Endothelial cell of umbilical vein (primary cell): ENCODE results near the gene TAMM41. TPM values are rescaled to one million over a fixed set of nuclear protein-coding genes. Genes with fewer than 3 reads are reported as not detected.

ENCODE experiments used
- BruUV-seq: library from RNA; stranded (reverse); fragments of 400-500 nt; replicated peaks from 2 replicates; lab custom pipeline; 2021; lab: Mats Ljungman, UMichigan
- CTCF ChIA-PET: fragments of 300-600, 350-600 bp; sonication (Branson Sonifier 250); formaldehyde crosslinking; loops from one replicate; lab custom pipeline; 2021; ENCODE audit warnings: antibody characterized with exemption, inconsistent platforms; lab: Charles Lee
- POLR2A ChIA-PET: fragments of 300-600, 350-600 bp; sonication (Branson Sonifier 250); formaldehyde crosslinking; loops from one replicate; lab custom pipeline; 2021; ENCODE audit warnings: antibody characterized with exemption, inconsistent platforms; lab: Charles Lee
- DNase-seq: peaks from one replicate; pipeline ENCODE4 v3.0.0-alpha.2; 2011; ENCODE audit warnings: low read depth, low spot score
- FAIRE-seq: peaks from 2 replicates; lab custom pipeline; 2011; peaks lifted over from hg19 to GRCh38; lab: Jason Lieb, UNC
- H2AFZ ChIP-seq: 2 replicates; pipeline ENCODE4 v1.6.0; 2012; ENCODE audit warnings: low read depth, low read length, control low read depth, inconsistent platforms
- H3K27ac ChIP-seq: 2 replicates; pipeline ENCODE4 v1.5.1; 2011; ENCODE audit warnings: low read depth, mild to moderate bottlenecking, control low read depth, low read length, moderate library complexity; ENCODE audit not compliant: insufficient read depth
- H3K27me3 ChIP-seq, 2 experiments: 2 replicates each; pipeline versions ENCODE4 v1.6.0 to v1.6.1; 2011; ENCODE audit warnings: low read length in 2 of 2, mixed read lengths in 1 of 2; ENCODE audit not compliant: control insufficient read depth in 2 of 2, insufficient read depth in 2 of 2
- H3K36me3 ChIP-seq, 2 experiments: 2 replicates in 1 of 2; 3 replicates in 1 of 2; pipeline ENCODE4 v1.5.1; 2011; ENCODE audit warnings: low read length in 2 of 2, mild to moderate bottlenecking in 1 of 2, moderate library complexity in 1 of 2; ENCODE audit not compliant: control insufficient read depth in 2 of 2, insufficient read depth in 2 of 2; ENCODE audit errors: extremely low read depth in 1 of 2
- H3K4me1 ChIP-seq: 3 replicates; pipeline ENCODE4 v1.5.1; 2011; ENCODE audit warnings: mild to moderate bottlenecking, low read length; ENCODE audit not compliant: control insufficient read depth, insufficient read depth; ENCODE audit errors: extremely low read depth
- H3K4me2 ChIP-seq: 2 replicates; pipeline ENCODE4 v1.6.1; 2011; ENCODE audit warnings: low read length, control low read depth, mixed read lengths; ENCODE audit not compliant: insufficient read depth
- H3K4me3 ChIP-seq, 3 experiments: fragments of 200-600 bp in 1 of 3; sonication (generic), shearing (Covaris generic) in 1 of 3; replicated peaks in 1 of 3; 2 replicates each; pipeline ENCODE4 v1.5.1; 2011 to 2016; ENCODE audit warnings: control low read depth in 3 of 3, low read length in 3 of 3, mild to moderate bottlenecking in 2 of 3, inconsistent platforms in 1 of 3, low read depth in 1 of 3, moderate library complexity in 1 of 3; ENCODE audit not compliant: insufficient read depth in 1 of 3
- H3K79me2 ChIP-seq: 2 replicates; pipeline ENCODE4 v1.6.0; 2012; ENCODE audit warnings: low read length, inconsistent platforms; ENCODE audit not compliant: control insufficient read depth, insufficient read depth
- H3K9ac ChIP-seq: replicated peaks from 2 replicates; pipeline ENCODE3; 2011; ENCODE audit warnings: low read length, control low read depth; ENCODE audit not compliant: insufficient read depth; ENCODE audit errors: extremely low read depth
- H3K9me1 ChIP-seq: replicated peaks from 3 replicates; pipeline ENCODE4 v1.6.0; 2011; ENCODE audit warnings: mild to moderate bottlenecking, low read length; ENCODE audit not compliant: control insufficient read depth, insufficient read depth; ENCODE audit errors: extremely low read depth
- H3K9me3 ChIP-seq: replicated peaks from 2 replicates; pipeline ENCODE4 v1.5.1; 2012; ENCODE audit warnings: low read length, inconsistent platforms; ENCODE audit not compliant: control insufficient read depth, insufficient read depth
- H4K20me1 ChIP-seq: replicated peaks from 2 replicates; pipeline ENCODE3; 2011; ENCODE audit warnings: mild to moderate bottlenecking, low read length; ENCODE audit not compliant: control insufficient read depth, insufficient read depth; ENCODE audit errors: extremely low read depth
- EZH2 ChIP-seq: IDR thresholded peaks from 2 replicates; pipeline ENCODE4 v1.6.1; 2012; ENCODE audit warnings: borderline replicate concordance, low read depth, mild to moderate bottlenecking, moderate library complexity, low read length, inconsistent platforms; ENCODE audit not compliant: severe bottlenecking
- FOS ChIP-seq: IDR thresholded peaks from 2 replicates; pipeline ENCODE4 v1.6.1; 2011; ENCODE audit warnings: mild to moderate bottlenecking, low read length, moderate library complexity, borderline replicate concordance; ENCODE audit not compliant: insufficient read depth
- GATA2 ChIP-seq: IDR thresholded peaks from 2 replicates; pipeline ENCODE4 v1.7.0; 2011; ENCODE audit warnings: low read depth, mild to moderate bottlenecking, moderate library complexity, mixed read lengths, low read length; ENCODE audit not compliant: insufficient read length, insufficient read depth
- JUN ChIP-seq: IDR thresholded peaks from 2 replicates; pipeline ENCODE4 v1.6.1; 2011; ENCODE audit warnings: borderline replicate concordance, low read depth; ENCODE audit not compliant: insufficient read length, insufficient read depth
- MYC ChIP-seq: IDR thresholded peaks from one replicate; pipeline ENCODE4 v1.6.1; 2011; ENCODE audit warnings: mild to moderate bottlenecking, low read depth, low read length
- POLR2A ChIP-seq: IDR thresholded peaks from 2 replicates; pipeline ENCODE4 v1.6.1; 2012; ENCODE audit warnings: low read depth, mild to moderate bottlenecking, control low read depth, low read length
- POLR2AphosphoS5 ChIP-seq: IDR thresholded peaks from 2 replicates; pipeline ENCODE4 v1.6.1; 2012; ENCODE audit warnings: low read depth, mild to moderate bottlenecking, control low read depth, low read length, moderate library complexity; ENCODE audit not compliant: insufficient read depth
- dilution Hi-C: fragments of 300-500 bp; cut with MboI; formaldehyde crosslinking; loops from one replicate; pipeline ENCODE4 v1.15.0; 2019; ENCODE audit warnings: low sequenced_read_pairs; ENCODE audit not compliant: extremely low pct_ligation_motif_present
- intact Hi-C: fragments of 100-400 bp; cut with micrococcal nuclease; formaldehyde crosslinking; loops from one replicate; pipeline ENCODE4 v1.10.0; 2022
- polyA plus RNA-seq, 4 experiments: library from polyadenylated mRNA; depleted of rRNA in 3 of 4; stranded (reverse) in 3 of 4; unstranded in 1 of 4; fragments of >200 nt; gene quantifications; 2 replicates each; pipeline versions ENCODE4 v1.2.1 to v1.2.3, GENCODE V29; 2011 to 2012; ENCODE audit warnings: missing spikeins in 1 of 4
- total RNA-seq: library from RNA; stranded (reverse); gene quantifications from 2 replicates; pipeline ENCODE4 v1.2.3, GENCODE V29; 2021
- TF ChIP-seq, protein P1 (sequence below): IDR thresholded peaks from 2 replicates; pipeline ENCODE4 v1.6.1; 2011; ENCODE audit not compliant: insufficient read depth, insufficient read length
- TF ChIP-seq, protein P2 (sequence below), 2 donors: IDR thresholded peaks; 1 replicate in 1 of 2; 2 replicates in 1 of 2; pipeline ENCODE4 v1.5.1; 2011; ENCODE audit warnings: low read length in 2 of 2, mild to moderate bottlenecking in 2 of 2, moderate library complexity in 2 of 2, control low read depth in 1 of 2, inconsistent platforms in 1 of 2, low read depth in 1 of 2; ENCODE audit not compliant: insufficient read depth in 1 of 2; ENCODE audit errors: extremely low read depth in 1 of 2

Gene TAMM41
- total and polyA plus RNA-seq, 2 donors (not counting 3 experiments of a cell fraction or from before 2014, with no cell fraction given): 12.6 to 29.7 TPM

DNA sequence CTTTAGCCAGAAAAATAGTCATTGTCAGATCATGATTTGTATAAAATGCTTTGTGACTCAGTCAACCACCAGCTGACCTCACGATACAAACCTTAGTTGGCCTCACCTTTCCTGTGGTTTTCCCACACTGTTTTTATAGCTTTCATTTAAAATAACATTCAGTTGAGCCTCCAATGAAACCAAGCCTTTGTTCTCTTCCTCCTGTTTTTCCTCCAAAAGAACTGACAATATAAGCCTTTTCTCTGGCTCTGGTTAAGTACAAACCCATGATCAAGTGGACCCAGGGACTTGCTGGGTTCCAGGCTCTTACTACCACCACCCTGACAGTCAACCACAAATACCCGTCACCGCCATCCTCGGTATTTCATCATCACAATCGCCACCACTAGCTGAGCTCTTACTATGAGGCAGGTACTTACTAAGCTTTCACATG lies 81.7 kb downstream of the TAMM41 start:
- no peak overlapping the region for H3K4me3 ChIP-seq
- POLR2A ChIA-PET: interaction anchor here (1.1 kb wide), 1 partner anchor 9 kb away, joined by 4 read pairs; no protein-coding TSS in a partner anchor
- dilution Hi-C loops: no loop called here

More for the DNA sequence above, 81.7 kb downstream of the TAMM41 start:
- Histone ChIP-seq H3K4me2 (peak overlapping the region; percentile 71), H2AFZ (peak overlapping the region; percentile 25), H3K36me3 (no peaks in the 10 kb centered on the region), H3K79me2 (no peaks in the 10 kb centered on the region), H3K9me3 (no peaks in the 10 kb centered on the region), H3K9me1 (no peaks in the 10 kb centered on the region), H4K20me1 (no peaks in the 10 kb centered on the region), H3K9ac (peak overlapping the region; percentile 7), H3K27me3 (no peaks in the 10 kb centered on the region), H3K27ac (peak overlapping the region; percentile 89), H3K4me1 (peaks cover 9% of the 10 kb centered on the region)
- intact Hi-C loops: loop anchor here (1.0 to 2.0 kb wide), 2 partner anchors 46 to 386 kb away; no protein-coding TSS in a partner anchor
- TF ChIP-seq EZH2 (no peak), POLR2A (peak; percentile 47), MYC (no peak), JUN (peak; percentile 71), GATA2 (no peak), FOS (peak; percentile 73), POLR2AphosphoS5 (peak; percentile 69)
- TF ChIP-seq, protein P1, sequence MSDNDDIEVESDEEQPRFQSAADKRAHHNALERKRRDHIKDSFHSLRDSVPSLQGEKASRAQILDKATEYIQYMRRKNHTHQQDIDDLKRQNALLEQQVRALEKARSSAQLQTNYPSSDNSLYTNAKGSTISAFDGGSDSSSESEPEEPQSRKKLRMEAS: no peak
- TF ChIP-seq, protein P2, sequence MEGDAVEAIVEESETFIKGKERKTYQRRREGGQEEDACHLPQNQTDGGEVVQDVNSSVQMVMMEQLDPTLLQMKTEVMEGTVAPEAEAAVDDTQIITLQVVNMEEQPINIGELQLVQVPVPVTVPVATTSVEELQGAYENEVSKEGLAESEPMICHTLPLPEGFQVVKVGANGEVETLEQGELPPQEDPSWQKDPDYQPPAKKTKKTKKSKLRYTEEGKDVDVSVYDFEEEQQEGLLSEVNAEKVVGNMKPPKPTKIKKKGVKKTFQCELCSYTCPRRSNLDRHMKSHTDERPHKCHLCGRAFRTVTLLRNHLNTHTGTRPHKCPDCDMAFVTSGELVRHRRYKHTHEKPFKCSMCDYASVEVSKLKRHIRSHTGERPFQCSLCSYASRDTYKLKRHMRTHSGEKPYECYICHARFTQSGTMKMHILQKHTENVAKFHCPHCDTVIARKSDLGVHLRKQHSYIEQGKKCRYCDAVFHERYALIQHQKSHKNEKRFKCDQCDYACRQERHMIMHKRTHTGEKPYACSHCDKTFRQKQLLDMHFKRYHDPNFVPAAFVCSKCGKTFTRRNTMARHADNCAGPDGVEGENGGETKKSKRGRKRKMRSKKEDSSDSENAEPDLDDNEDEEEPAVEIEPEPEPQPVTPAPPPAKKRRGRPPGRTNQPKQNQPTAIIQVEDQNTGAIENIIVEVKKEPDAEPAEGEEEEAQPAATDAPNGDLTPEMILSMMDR (IDR thresholded peaks at IDR 0.05; ENCODE audit: extremely low read depth in 1 of 2, insufficient read depth in 1 of 2, low read depth in 1 of 2, low read length in 2 of 2): no peak
- no TSS peak for BruUV-seq
- peak; percentile 94 for DNase-seq
- FAIRE-seq: peak; percentile 95
- CTCF ChIA-PET: interaction anchor here (0.5 to 1.6 kb wide), 12 partner anchors 8 to 1097 kb away, joined by 3 to 6 read pairs (median 3); no protein-coding TSS in a partner anchor
